ENCODE results near the gene MRPL54. TPM values are rescaled to one million over a fixed set of nuclear protein-coding genes. Genes with fewer than 3 reads are reported as not detected.
"Not testable (repeated sequence)": the region's sequence is repeated elsewhere in the genome, so short reads cannot be mapped to it uniquely, and the experiment has no call there.

Gene MRPL54
- total RNA-seq, 2 donors from 2014 or later: 63.9 to 86.2 TPM

DNA sequence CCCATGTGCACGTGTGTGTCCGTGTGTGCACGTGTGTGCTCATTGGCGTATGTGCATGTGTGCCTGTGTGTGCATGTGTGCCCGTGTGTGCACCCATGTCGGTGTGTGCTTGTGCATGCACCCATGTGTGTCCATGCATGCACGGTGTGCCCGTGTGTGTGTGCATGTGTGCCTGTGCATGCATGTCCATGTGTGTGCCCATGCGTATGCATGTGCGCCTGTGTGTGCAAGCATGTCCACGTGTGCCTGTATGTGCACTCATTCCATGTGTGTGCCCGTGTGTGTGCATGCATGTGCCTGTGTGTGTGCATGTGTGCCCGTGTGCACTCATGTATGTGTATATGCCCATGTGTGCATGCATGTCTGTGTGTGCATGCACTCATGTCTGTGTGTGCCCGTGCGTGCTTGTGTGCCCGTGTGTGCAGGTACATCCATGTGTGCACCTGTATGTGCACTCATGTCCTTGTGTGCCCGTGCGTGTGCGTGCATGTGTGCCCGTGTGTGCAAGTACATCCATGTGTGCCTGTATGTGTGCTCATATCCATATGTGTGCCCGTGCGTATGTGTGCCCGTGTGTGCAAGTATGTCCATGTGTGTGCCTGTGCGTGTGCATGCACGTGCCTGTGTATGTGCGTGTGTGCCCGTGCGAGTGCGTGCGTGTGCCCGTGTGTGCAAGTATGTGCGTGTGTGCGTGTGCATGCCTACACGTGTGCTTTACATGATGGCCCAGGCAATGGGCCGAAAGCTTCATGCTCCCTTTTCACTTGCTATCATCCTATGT is 45.3 kb downstream of the MRPL54 start:
- H3K4me3 Mint-ChIP-seq: no peak overlapping the region
- DNase-seq: no peak
- no peaks in the 10 kb centered on the region for H3K27me3 Mint-ChIP-seq
- no peaks in the 10 kb centered on the region for H3K9me3 ChIP-seq (ENCODE audit: control insufficient read depth, low read length, poor library complexity, severe bottlenecking)
- H3K27ac Mint-ChIP-seq: no peak overlapping the region
- H3K36me3 Mint-ChIP-seq (ENCODE audit: low read depth): no peaks in the 10 kb centered on the region
- H3K4me1 Mint-ChIP-seq: peaks cover 10% of the 10 kb centered on the region
- no peak for ATAC-seq

GRCh38 chr19:3808420-3809143 is 46.1 kb downstream of the MRPL54 start:
- no peak for ATAC-seq
- no peaks in the 10 kb centered on the region for H3K9me3 ChIP-seq (ENCODE audit: control insufficient read depth, low read length, poor library complexity, severe bottlenecking)
- DNase-seq: no peak
- no peaks in the 10 kb centered on the region for H3K36me3 Mint-ChIP-seq (ENCODE audit: low read depth)
- H3K4me3 Mint-ChIP-seq: no peak overlapping the region
- no peaks in the 10 kb centered on the region for H3K27me3 Mint-ChIP-seq
- peaks cover 15% of the 10 kb centered on the region for H3K4me1 Mint-ChIP-seq
- no peak overlapping the region for H3K27ac Mint-ChIP-seq

- no peaks in the 10 kb centered on the region for H3K36me3 Mint-ChIP-seq (ENCODE audit: low read depth)
- no peak for DNase-seq
- H3K9me3 ChIP-seq (ENCODE audit: control insufficient read depth, low read length, poor library complexity, severe bottlenecking): no peaks in the 10 kb centered on the region
- H3K4me1 Mint-ChIP-seq: peaks cover 22% of the 10 kb centered on the region
- H3K27me3 Mint-ChIP-seq: no peaks in the 10 kb centered on the region
- H3K4me3 Mint-ChIP-seq: no peak overlapping the region
- ATAC-seq: no peak
- H3K27ac Mint-ChIP-seq: no peak overlapping the region
Measured at GRCh38 chr19:3809881-3810707, 47.6 kb downstream of the MRPL54 start.

DNA sequence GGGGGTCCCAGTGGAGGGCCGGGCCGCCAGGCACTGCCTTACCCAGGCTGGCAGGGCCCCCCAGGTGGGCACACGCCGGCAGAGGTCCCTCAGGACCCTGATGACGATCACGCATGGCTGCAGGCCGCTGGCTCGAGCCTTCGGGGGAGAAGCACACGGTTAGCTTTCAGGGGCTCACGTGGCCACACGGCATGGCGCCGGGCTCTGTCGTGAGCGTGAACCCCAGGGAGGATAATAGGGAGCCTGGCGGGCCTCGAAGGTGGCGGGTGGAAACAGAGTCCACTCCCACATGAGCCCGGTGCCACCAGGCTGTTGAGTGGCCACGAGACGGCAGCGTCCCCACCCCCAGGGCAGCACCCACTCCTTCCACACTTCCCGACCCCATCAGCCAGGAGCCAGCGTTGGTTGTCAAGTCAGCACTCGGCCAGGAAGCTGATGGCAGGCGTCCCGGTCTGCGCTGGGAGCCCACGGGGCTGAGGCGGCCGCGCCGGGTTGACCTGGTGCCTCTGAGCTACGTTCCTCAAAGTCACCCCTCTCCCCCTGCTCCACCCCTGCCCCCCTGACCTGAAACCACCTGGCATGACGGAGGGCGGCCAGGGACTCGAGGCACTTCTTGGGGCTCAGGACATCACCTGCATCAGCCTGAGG is 48.4 kb downstream of the MRPL54 start:
- H3K4me1 Mint-ChIP-seq: peaks cover 22% of the 10 kb centered on the region
- H3K9me3 ChIP-seq (ENCODE audit: control insufficient read depth, low read length, poor library complexity, severe bottlenecking): no peaks in the 10 kb centered on the region
- no peaks in the 10 kb centered on the region for H3K36me3 Mint-ChIP-seq (ENCODE audit: low read depth)
- DNase-seq (no peak), ATAC-seq (no peak)
- no peak overlapping the region for H3K27ac Mint-ChIP-seq
- H3K27me3 Mint-ChIP-seq: no peaks in the 10 kb centered on the region
- H3K4me3 Mint-ChIP-seq: no peak overlapping the region

- Mint-ChIP-seq H3K4me3 (peak overlapping the region; percentile 47), H3K36me3 (ENCODE audit: low read depth) (no peaks in the 10 kb centered on the region)
- no peak for ATAC-seq
Measured at GRCh38 chr19:3813473-3814392, 51.3 kb downstream of the MRPL54 start.

GRCh38 chr19:3814648-3815047 is 52.2 kb downstream of the MRPL54 start:
- Mint-ChIP-seq H3K36me3 (ENCODE audit: low read depth) (no peaks in the 10 kb centered on the region), H3K4me3 (peak overlapping the region; percentile 36), H3K27ac (peak overlapping the region; percentile 9)

More at GRCh38 chr19:3813473-3814392, 51.3 kb downstream of the MRPL54 start:
- no peaks in the 10 kb centered on the region for H3K27me3 Mint-ChIP-seq
- H3K27ac Mint-ChIP-seq: peak overlapping the region; percentile 9
- no peaks in the 10 kb centered on the region for H3K9me3 ChIP-seq (ENCODE audit: control insufficient read depth, low read length, poor library complexity, severe bottlenecking)
- peaks cover 26% of the 10 kb centered on the region for H3K4me1 Mint-ChIP-seq
- no peak for DNase-seq

GRCh38 chr19:3816148-3816547 is 53.7 kb downstream of the MRPL54 start:
- H3K27ac Mint-ChIP-seq; DNase-seq; H3K36me3 Mint-ChIP-seq (ENCODE audit: low read depth); H3K27me3 Mint-ChIP-seq; H3K4me3 Mint-ChIP-seq; ATAC-seq; H3K9me3 ChIP-seq (ENCODE audit: control insufficient read depth, low read length, poor library complexity, severe bottlenecking): not testable (repeated sequence)
- peaks cover 26% of the 10 kb centered on the region for H3K4me1 Mint-ChIP-seq

More at GRCh38 chr19:3814648-3815047, 52.2 kb downstream of the MRPL54 start:
- Mint-ChIP-seq H3K27me3 (no peaks in the 10 kb centered on the region), H3K4me1 (peaks cover 26% of the 10 kb centered on the region)
- H3K9me3 ChIP-seq (ENCODE audit: control insufficient read depth, low read length, poor library complexity, severe bottlenecking): no peaks in the 10 kb centered on the region
- ATAC-seq: no peak
- no peak for DNase-seq

- no peak overlapping the region for H3K27ac Mint-ChIP-seq
- no peaks in the 10 kb centered on the region for H3K36me3 Mint-ChIP-seq (ENCODE audit: low read depth)
- ATAC-seq (no peak), DNase-seq (no peak)
- H3K27me3 Mint-ChIP-seq: no peaks in the 10 kb centered on the region
- no peak overlapping the region for H3K4me3 Mint-ChIP-seq
- peaks cover 27% of the 10 kb centered on the region for H3K4me1 Mint-ChIP-seq
- no peaks in the 10 kb centered on the region for H3K9me3 ChIP-seq (ENCODE audit: control insufficient read depth, low read length, poor library complexity, severe bottlenecking)
Measured at GRCh38 chr19:3816566-3817218, 54.2 kb downstream of the MRPL54 start.

Other genes starting within 250 kb of the MRPL54 start
- 1 to 10 TPM; 5.0 to 8.4 TPM for gene TEKTIP1, start 223.5 kb upstream of the MRPL54 start, total RNA-seq
- 10 to 100 TPM; 58.1 to 62.0 TPM for gene MFSD12, start 205.1 kb upstream of the MRPL54 start, total RNA-seq
- 10 to 100 TPM; 34.0 to 36.7 TPM for gene HMG20B, start 189.7 kb upstream of the MRPL54 start, total RNA-seq
- gene GIPC3, start 177.2 kb upstream of the MRPL54 start, total RNA-seq: 1 to 10 TPM in 1 of 2 donors, under 1 TPM in 1; 0.42 to 3.3 TPM
- 10 to 100 TPM in 1 of 2 donors, 1 to 10 TPM in 1; 1.0 to 10.4 TPM for gene TBXA2R, start 155.8 kb upstream of the MRPL54 start, total RNA-seq
- gene CACTIN, start 135.9 kb upstream of the MRPL54 start, total RNA-seq: 10 to 100 TPM; 32.8 to 34.4 TPM
- gene PIP5K1C, start 62.2 kb upstream of the MRPL54 start, total RNA-seq: 10 to 100 TPM; 21.7 to 23.7 TPM
- gene TJP3, start 54.3 kb upstream of the MRPL54 start, total RNA-seq: 10 to 100 TPM; 13.4 to 14.2 TPM
- 10 to 100 TPM; 71.9 to 75.1 TPM for gene APBA3, start 990 bp upstream of the MRPL54 start, total RNA-seq
- gene RAX2, start 9.5 kb downstream of the MRPL54 start, total RNA-seq: not detected
- 10 to 100 TPM; 10.0 to 13.3 TPM for gene MATK, start 23.7 kb downstream of the MRPL54 start, total RNA-seq
- 1 to 10 TPM; 1.2 to 1.3 TPM for gene ZFR2, start 106.4 kb downstream of the MRPL54 start, total RNA-seq
- gene ATCAY, start 118.0 kb downstream of the MRPL54 start, total RNA-seq: under 1 TPM in 1 of 2 donors, not detected in 1; 0.60 TPM
- not detected for gene NMRK2, start 170.4 kb downstream of the MRPL54 start, total RNA-seq
- gene DAPK3, start 208.4 kb downstream of the MRPL54 start, total RNA-seq: 10 to 100 TPM; 28.7 to 31.3 TPM
- gene EEF2, start 222.8 kb downstream of the MRPL54 start, total RNA-seq: 1,000 to 10,000 TPM; 2,788 to 2,859 TPM
- gene PIAS4, start 245.1 kb downstream of the MRPL54 start, total RNA-seq: 10 to 100 TPM; 20.8 to 22.7 TPM

Measured in T-helper 17 cell (primary cell).